Astrocyte (in vitro differentiated cells and primary cell): ENCODE results near the gene C1QBP. TPM values are rescaled to one million over a fixed set of nuclear protein-coding genes. Genes with fewer than 3 reads are reported as not detected.

ENCODE experiments used
- DNase-seq: peaks from one replicate; pipeline ENCODE4 v3.0.0-alpha.2; 2010; ENCODE audit warnings: low read depth
- FAIRE-seq: peaks from 2 replicates; lab custom pipeline; 2011; peaks lifted over from hg19 to GRCh38; lab: Jason Lieb, UNC
- H2AFZ ChIP-seq: 2 replicates; pipeline ENCODE4 v1.6.0; 2012; ENCODE audit warnings: low read depth, low read length, inconsistent platforms
- H3K27ac ChIP-seq: 2 replicates; pipeline ENCODE4 v1.5.1; 2011; ENCODE audit warnings: low read depth, low read length, inconsistent platforms
- H3K27me3 ChIP-seq: 2 replicates; pipeline ENCODE4 v1.6.0; 2011; ENCODE audit warnings: low read length, inconsistent platforms; ENCODE audit not compliant: insufficient read depth
- H3K36me3 ChIP-seq: 2 replicates; pipeline ENCODE4 v1.5.1; 2011; ENCODE audit warnings: low read length, inconsistent platforms; ENCODE audit not compliant: insufficient read depth
- H3K4me1 ChIP-seq: 2 replicates; pipeline ENCODE4 v1.5.1; 2011; ENCODE audit warnings: low read length, inconsistent platforms; ENCODE audit not compliant: insufficient read depth
- H3K4me2 ChIP-seq: 2 replicates; pipeline ENCODE4 v1.6.0; 2012; ENCODE audit warnings: low read length, inconsistent platforms
- H3K4me3 ChIP-seq: 2 replicates; pipeline ENCODE4 v1.5.1; 2011; ENCODE audit warnings: low read depth, mild to moderate bottlenecking, low read length, inconsistent platforms; ENCODE audit not compliant: insufficient read depth
- H3K79me2 ChIP-seq: 2 replicates; pipeline ENCODE4 v1.6.0; 2012; ENCODE audit warnings: mild to moderate bottlenecking, low read length, inconsistent platforms; ENCODE audit not compliant: insufficient read depth
- H3K9ac ChIP-seq: 2 replicates; pipeline ENCODE4 v1.6.0; 2012; ENCODE audit warnings: mild to moderate bottlenecking, low read length, inconsistent platforms
- H3K9me3 ChIP-seq: 2 replicates; pipeline ENCODE4 v1.5.1; 2012; ENCODE audit warnings: low read depth, mild to moderate bottlenecking, low read length, inconsistent platforms; ENCODE audit not compliant: insufficient read depth
- H4K20me1 ChIP-seq: 2 replicates; pipeline ENCODE4 v1.6.0; 2012; ENCODE audit warnings: low read length, inconsistent platforms; ENCODE audit not compliant: insufficient read depth
- H3K27ac Mint-ChIP-seq: one replicate; pipeline ENCODE4 v1.8.0; 2021; ENCODE audit warnings: mild to moderate bottlenecking, mixed read lengths; ENCODE audit not compliant: unreplicated experiment
- H3K27me3 Mint-ChIP-seq: one replicate; pipeline ENCODE4 v1.8.0; 2021; ENCODE audit warnings: low read depth, mixed read lengths; ENCODE audit not compliant: unreplicated experiment
- H3K36me3 Mint-ChIP-seq: one replicate; pipeline ENCODE4 v1.8.0; 2021; ENCODE audit warnings: low read depth, mixed read lengths; ENCODE audit not compliant: unreplicated experiment
- H3K4me1 Mint-ChIP-seq: one replicate; pipeline ENCODE4 v1.8.0; 2021; ENCODE audit warnings: low read depth, mixed read lengths; ENCODE audit not compliant: unreplicated experiment
- H3K4me3 Mint-ChIP-seq: one replicate; pipeline ENCODE4 v1.8.0; 2021; ENCODE audit warnings: mild to moderate bottlenecking, moderate library complexity, mixed read lengths; ENCODE audit not compliant: unreplicated experiment
- H3K9me3 Mint-ChIP-seq: one replicate; pipeline ENCODE4 v1.8.0; 2021; ENCODE audit warnings: mild to moderate bottlenecking, mixed read lengths; ENCODE audit not compliant: unreplicated experiment
- CTCF ChIP-seq: IDR thresholded peaks from 2 replicates; pipeline ENCODE4 v1.5.1; 2011; ENCODE audit warnings: low read depth, mild to moderate bottlenecking, inconsistent platforms, low read length, moderate library complexity; ENCODE audit not compliant: insufficient read depth
- EZH2 ChIP-seq: IDR thresholded peaks from 2 replicates; pipeline ENCODE4 v1.6.1; 2012; ENCODE audit warnings: mild to moderate bottlenecking, low read length, inconsistent platforms; ENCODE audit not compliant: insufficient read depth
- total RNA-seq: library from RNA; stranded (reverse); gene quantifications from 2 replicates; pipeline ENCODE4 v1.2.1, GENCODE V29; 2021

C1QBP gene
- total RNA-seq, 1 donor from 2014 or later: 162 TPM

- Mint-ChIP-seq H3K4me3 (no peak overlapping the region), H3K4me1 (no peaks in the 10 kb centered on the region), H3K27me3 (no peaks in the 10 kb centered on the region), H3K9me3 (no peaks in the 10 kb centered on the region), H3K27ac (no peak overlapping the region), H3K36me3 (peaks cover 18% of the 10 kb centered on the region)
- H3K27ac ChIP-seq: no peak overlapping the region
- no peak for TF ChIP-seq EZH2
- no peak for TF ChIP-seq CTCF
- H3K9me3 ChIP-seq: no peaks in the 10 kb centered on the region
- no peaks in the 10 kb centered on the region for H4K20me1 ChIP-seq
- H3K9ac ChIP-seq: no peak overlapping the region
- no peaks in the 10 kb centered on the region for H3K79me2 ChIP-seq
- DNase-seq: no peak
- H3K4me2 ChIP-seq: no peak overlapping the region
- FAIRE-seq: no peak
- H3K27me3 ChIP-seq: no peaks in the 10 kb centered on the region
- no peaks in the 10 kb centered on the region for H3K4me1 ChIP-seq
- peaks cover 32% of the 10 kb centered on the region for H3K36me3 ChIP-seq
- no peak overlapping the region for H3K4me3 ChIP-seq
- no peak overlapping the region for H2AFZ ChIP-seq
These were observed 7.8 kb upstream of the C1QBP start for GRCh38 chr17:5446786-5447185.

DNA sequence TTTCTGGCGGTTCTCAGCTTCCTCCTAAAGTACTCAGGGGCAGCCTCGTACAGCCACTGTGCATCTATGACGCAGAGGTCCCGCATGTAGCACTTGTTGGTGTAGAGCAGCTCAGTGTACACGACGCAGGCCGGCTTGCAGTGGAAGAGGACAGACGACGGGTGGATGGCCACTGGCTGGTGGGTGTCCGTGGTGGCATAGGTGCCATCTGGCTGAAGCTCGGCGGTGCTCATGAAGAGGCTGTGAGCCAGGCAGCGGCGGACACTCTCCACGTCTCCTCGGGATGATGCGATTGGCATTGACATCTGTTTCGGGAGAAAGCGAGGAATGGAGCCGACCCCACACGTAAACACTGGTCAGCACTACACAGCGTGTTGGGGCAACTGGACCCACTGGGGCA lies 5.3 kb upstream of the C1QBP start:
- H3K4me1 Mint-ChIP-seq: no peaks in the 10 kb centered on the region
- H3K36me3 Mint-ChIP-seq: peaks cover 20% of the 10 kb centered on the region
- no peaks in the 10 kb centered on the region for H3K9me3 ChIP-seq
- H3K27ac Mint-ChIP-seq: no peak overlapping the region
- H3K36me3 ChIP-seq: peaks cover 22% of the 10 kb centered on the region
- no peaks in the 10 kb centered on the region for H3K79me2 ChIP-seq
- no peak overlapping the region for H3K4me2 ChIP-seq
- no peak overlapping the region for H3K4me3 ChIP-seq
- TF ChIP-seq CTCF (no peak), EZH2 (no peak)
- no peak overlapping the region for H3K4me3 Mint-ChIP-seq
- no peaks in the 10 kb centered on the region for H3K27me3 ChIP-seq
- H3K9me3 Mint-ChIP-seq: no peaks in the 10 kb centered on the region
- H3K27ac ChIP-seq: no peak overlapping the region
- FAIRE-seq (no peak), DNase-seq (no peak)
- H4K20me1 ChIP-seq: no peaks in the 10 kb centered on the region
- H3K4me1 ChIP-seq: no peaks in the 10 kb centered on the region
- no peak overlapping the region for H3K9ac ChIP-seq
- no peaks in the 10 kb centered on the region for H3K27me3 Mint-ChIP-seq
- no peak overlapping the region for H2AFZ ChIP-seq

GRCh38 chr17:5443728-5444127 lies 4.8 kb upstream of the C1QBP start:
- Histone ChIP-seq H3K9me3 (no peaks in the 10 kb centered on the region), H3K9ac (no peak overlapping the region), H3K27me3 (no peaks in the 10 kb centered on the region), H4K20me1 (no peaks in the 10 kb centered on the region), H3K27ac (no peak overlapping the region), H3K4me3 (no peak overlapping the region), H3K4me1 (no peaks in the 10 kb centered on the region), H3K4me2 (no peak overlapping the region), H3K79me2 (peaks cover 2% of the 10 kb centered on the region), H3K36me3 (peaks cover 22% of the 10 kb centered on the region), H2AFZ (no peak overlapping the region)
- H3K4me1 Mint-ChIP-seq: no peaks in the 10 kb centered on the region
- H3K27ac Mint-ChIP-seq: no peak overlapping the region
- H3K4me3 Mint-ChIP-seq: no peak overlapping the region
- DNase-seq (no peak), FAIRE-seq (no peak)
- H3K36me3 Mint-ChIP-seq: peaks cover 19% of the 10 kb centered on the region
- no peaks in the 10 kb centered on the region for H3K9me3 Mint-ChIP-seq
- TF ChIP-seq EZH2: no peak
- no peak for TF ChIP-seq CTCF
- no peaks in the 10 kb centered on the region for H3K27me3 Mint-ChIP-seq
